Pancreas (tissue), 10 donors: Measurements from ENCODE around the gene FADS1. TPM values are rescaled to one million over a fixed set of nuclear protein-coding genes. Genes with fewer than 3 reads are reported as not detected.

Source experiments
- ATAC-seq, 4 donors: fragments of 200-7000 bp; cut with Tn5 transposase; one replicate each; pipeline versions ENCODE4 v1.8.0 to v1.9.1; 2020; ENCODE audit warnings: mild to moderate bottlenecking in 4 of 4, moderate library complexity in 4 of 4
- DNase-seq, 6 donors: peaks; one replicate each; pipeline ENCODE4 v3.0.0-alpha.2; 2020
- FAIRE-seq: peaks from 2 replicates; lab custom pipeline; 2012; peaks lifted over from hg19 to GRCh38; lab: Jason Lieb, UNC
- H3K27ac ChIP-seq, 4 donors: fragments of 200-600 bp; sonication (generic); 1 replicate in 3 of 4; 2 replicates in 1 of 4; pipeline versions ENCODE4 v1.5.0 to v1.8.0; 2020
- H3K27me3 ChIP-seq, 4 donors: fragments of 200-600 bp; one replicate each; pipeline ENCODE4 v1.8.0; 2021
- H3K36me3 ChIP-seq, 3 donors: fragments of 200-600 bp; sonication (generic) in 1 of 3; one replicate each; pipeline versions ENCODE4 v1.5.0 to v1.8.0; 2020 to 2021
- H3K4me1 ChIP-seq, 3 donors: fragments of 200-600 bp; one replicate each; pipeline ENCODE4 v1.8.0; 2021
- H3K4me3 ChIP-seq, 4 donors: fragments of 200-600 bp; sonication (generic) in 2 of 4; one replicate each; pipeline versions ENCODE4 v1.5.0 to v1.8.0; 2020 to 2021
- H3K9me3 ChIP-seq, 4 donors: fragments of 200-600 bp; one replicate each; pipeline ENCODE4 v1.8.0; 2021
- CTCF ChIP-seq, 4 donors: fragments of 200-600 bp; sonication (generic) in 3 of 4; IDR thresholded peaks; one replicate each; pipeline versions ENCODE4 v1.5.0 to v1.8.0; 2021; ENCODE audit warnings: antibody characterized with exemption in 4 of 4
- WGBS, 2 donors: extraction: QIAGEN DNeasy Blood & Tissue Kit; methylation state at CpG; one replicate each; pipeline ENCODE4 v1.1.7; 2013; 5-methylcytosine and 5-hydroxymethylcytosine counted together
- intact Hi-C, 3 donors: fragments of 100-400 bp; cut with DNase I; formaldehyde crosslinking; loops; one replicate each; pipeline versions ENCODE4 v1.11.1 to v1.14.2; 2022
- polyA plus RNA-seq, 2 donors: library from polyadenylated mRNA; stranded (reverse); fragments of 200-250 nt; gene quantifications; one replicate each; pipeline ENCODE4 v1.2.3, GENCODE V29; 2013
- total RNA-seq, 6 donors: library from RNA; stranded (reverse); fragmentation: NEBNext Ultra II Directional in 4 of 6; extraction: Animal tissue kit (Norgen Biotek cat#: 25700) in 4 of 6; gene quantifications; one replicate each; pipeline versions ENCODE4 v1.2.1 to v1.2.4, GENCODE V29; 2021 to 2023
- donor health status: healthy with polysubstance abuse.
- donor health status: DM: no; HTN: no; CAD: no; lungs with moderate emphysema.
- donor health status: DM: no; HTN: no; CAD: no.
- donor health status: control.
- donor health status: control.
- donor health status: Bipolar disorder and iron deficiency.
- donor health status: DM: yes; HTN: yes; CAD: no.
- donor health status: DM: no; HTN: no; CAD: no.
- donor health status: DM: no; HTN: no; CAD: no.
- donor health status: DM: yes; HTN: yes; CAD: no.

FADS1 gene
- total RNA-seq: 10 to 100 TPM in 1 of 6 donors, 1 to 10 TPM in 5; 2.3 to 15.1 (median 5.7) TPM
- 1 to 10 TPM; 4.2 to 5.5 TPM for polyA plus RNA-seq

GRCh38 chr11:61816736-61817455 lies at the start of gene FADS1:
Gene FADS1, minus strand, starts transcription at chr11:61817003. Its CDS starts 74 bp downstream, at chr11:61816929.
- peak; percentile 83 to 93 (median 86) for DNase-seq
- FAIRE-seq: no peak
- no peaks in the 10 kb centered on the region for H3K36me3 ChIP-seq
- no peaks in the 10 kb centered on the region for H3K9me3 ChIP-seq
- TF ChIP-seq CTCF (IDR thresholded peaks at IDR 0.05): peak in 3 of 4 donors; percentile 19 to 34 (median 25)
- peaks cover 0 to 6% (median 3%) of the 10 kb centered on the region in 3 donors for H3K4me1 ChIP-seq
- ATAC-seq: peak; percentile 55 to 70 (median 60)
- no peaks in the 10 kb centered on the region for H3K27me3 ChIP-seq
- 1% methylated on average over 44 to 73 of the region's 73 CpGs for WGBS, 2 donors
- intact Hi-C loops: no loop called here
- peak within 1 kb of the TSS; percentile 44 to 75 (median 54) for H3K4me3 ChIP-seq
- peak within 1 kb of the TSS; percentile 69 to 94 (median 78) for H3K27ac ChIP-seq

GRCh38 chr11:61866231-61866957 lies 49.6 kb upstream of the FADS1 start:
- 74 to 79% methylated on average over 18 of the region's 18 CpGs for WGBS, 2 donors
- H3K9me3 ChIP-seq: no peaks in the 10 kb centered on the region
- ATAC-seq (no peak), DNase-seq (peak in 1 of 6 donors; percentile 40), FAIRE-seq (no peak)
- H3K27ac ChIP-seq: no peak overlapping the region
- no peak for TF ChIP-seq CTCF (IDR thresholded peaks at IDR 0.05)
- H3K4me3 ChIP-seq: no peak overlapping the region
- no peaks in the 10 kb centered on the region for H3K4me1 ChIP-seq
- no peaks in the 10 kb centered on the region for H3K27me3 ChIP-seq
- no peaks in the 10 kb centered on the region for H3K36me3 ChIP-seq
- intact Hi-C loops: no loop called here

GRCh38 chr11:61864814-61865775 lies 48.3 kb upstream of the FADS1 start:
- no peaks in the 10 kb centered on the region for H3K27me3 ChIP-seq
- no peak for TF ChIP-seq CTCF (IDR thresholded peaks at IDR 0.05)
- intact Hi-C loops: no loop called here
- H3K9me3 ChIP-seq: no peaks in the 10 kb centered on the region
- no peaks in the 10 kb centered on the region for H3K4me1 ChIP-seq
- ATAC-seq (no peak), FAIRE-seq (no peak), DNase-seq (peak in 1 of 6 donors; percentile 60)
- no peak overlapping the region for H3K4me3 ChIP-seq
- H3K36me3 ChIP-seq: no peaks in the 10 kb centered on the region
- no peak overlapping the region for H3K27ac ChIP-seq
- 90 to 91% methylated on average over 20 of the region's 20 CpGs for WGBS, 2 donors

- FAIRE-seq (no peak), ATAC-seq (no peak), DNase-seq (peak in 1 of 6 donors; percentile 59)
- WGBS, 2 donors: 93 to 95% methylated on average over 13 of the region's 13 CpGs
- Histone ChIP-seq H3K36me3 (no peaks in the 10 kb centered on the region), H3K9me3 (no peaks in the 10 kb centered on the region), H3K4me3 (no peak overlapping the region), H3K27me3 (no peaks in the 10 kb centered on the region), H3K27ac (no peak overlapping the region), H3K4me1 (no peaks in the 10 kb centered on the region)
- intact Hi-C loops: no loop called here
- TF ChIP-seq CTCF (IDR thresholded peaks at IDR 0.05): no peak
These were observed 46.8 kb upstream of the FADS1 start for GRCh38 chr11:61863548-61864081.
